HepG2 (cell line): ENCODE results near the gene ZNF658. TPM values are rescaled to one million over a fixed set of nuclear protein-coding genes. Genes with fewer than 3 reads are reported as not detected.

ENCODE experiments used
- DMAP1 ChIP-seq: IDR thresholded peaks from 2 replicates; pipeline ENCODE4 v1.6.1; 2016
- FOSL2 ChIP-seq: sonication (generic); formaldehyde crosslinking; IDR thresholded peaks from 2 replicates; pipeline ENCODE4 v1.4.0; 2020; ENCODE audit warnings: missing genetic modification reagents
- GABPB1 ChIP-seq: IDR thresholded peaks from 2 replicates; pipeline ENCODE4 v1.6.1; 2016; ENCODE audit warnings: mild to moderate bottlenecking, missing genetic modification reagents, moderate library complexity, missing compliant biosample characterization
- GATAD1 ChIP-seq: IDR thresholded peaks from 2 replicates; pipeline ENCODE4 v1.6.1; 2016; ENCODE audit warnings: missing genetic modification reagents, missing compliant biosample characterization
- HCFC1 ChIP-seq: fragments of 150-350 bp; IDR thresholded peaks from 2 replicates; pipeline ENCODE4 v1.6.1; 2014; ENCODE audit warnings: low read depth, low read length
- KDM2A ChIP-seq: sonication (generic); formaldehyde crosslinking; IDR thresholded peaks from 2 replicates; pipeline ENCODE4 v1.4.0; 2020; ENCODE audit warnings: low read depth, missing genetic modification reagents, borderline replicate concordance
- KMT2B ChIP-seq: IDR thresholded peaks from 2 replicates; pipeline ENCODE4 v1.6.1; 2016; ENCODE audit warnings: missing genetic modification reagents, missing compliant biosample characterization
- MYC ChIP-seq: sonication (generic); formaldehyde crosslinking; IDR thresholded peaks from 2 replicates; pipeline ENCODE4 v1.9.0; 2021; ENCODE audit warnings: missing genetic modification reagents, borderline replicate concordance
- POLR2A ChIP-seq, 2 experiments: IDR thresholded peaks; 2 replicates each; pipeline ENCODE4 v1.6.1; 2011; ENCODE audit warnings: low read depth in 2 of 2, low read length in 2 of 2, mild to moderate bottlenecking in 1 of 2, moderate library complexity in 1 of 2; ENCODE audit not compliant: insufficient read depth in 1 of 2
- POLR2AphosphoS5 ChIP-seq: IDR thresholded peaks from 2 replicates; pipeline ENCODE4 v1.6.1; 2012; ENCODE audit warnings: low read depth, low read length
- SALL1 ChIP-seq: sonication (generic); formaldehyde crosslinking; IDR thresholded peaks from 2 replicates; pipeline ENCODE4 v1.8.0; 2022; ENCODE audit warnings: mild to moderate bottlenecking, missing genetic modification reagents
- TAF1 ChIP-seq: sonication (generic); formaldehyde crosslinking; IDR thresholded peaks from 2 replicates; pipeline ENCODE4 v1.4.0; 2020; ENCODE audit warnings: missing genetic modification reagents
- ZFX ChIP-seq: sonication (generic); formaldehyde crosslinking; IDR thresholded peaks from 2 replicates; pipeline ENCODE4 v1.4.0; 2020; ENCODE audit warnings: mild to moderate bottlenecking, low read depth, missing genetic modification reagents, moderate library complexity
- ZFY ChIP-seq: sonication (generic); formaldehyde crosslinking; IDR thresholded peaks from 2 replicates; pipeline ENCODE4 v1.4.0; 2020; ENCODE audit warnings: missing genetic modification reagents
- ZNF143 ChIP-seq: sonication (generic); formaldehyde crosslinking; IDR thresholded peaks from 2 replicates; pipeline ENCODE4 v1.4.0; 2020; ENCODE audit warnings: missing genetic modification reagents
- polyA plus RNA-seq, 8 experiments: library from polyadenylated mRNA; depleted of rRNA in 3 of 8; stranded (reverse) in 7 of 8; unstranded in 1 of 8; fragments of >200 nt; fragmentation: Illumina TruSeq in 4 of 8; extraction: Trizol in 4 of 8; gene quantifications; 2 replicates each; pipeline versions ENCODE4 v1.2.1 to v1.2.3, GENCODE V29; 2011 to 2016; ENCODE audit warnings: low read depth in 4 of 8, missing spikeins in 1 of 8, mixed read lengths in 1 of 8; ENCODE audit not compliant: insufficient read depth in 1 of 8
- total RNA-seq, 5 experiments: library from RNA; depleted of rRNA; stranded (reverse); fragments of >200 nt; fragmentation: Illumina TruSeq; extraction: Trizol; gene quantifications; 2 replicates each; pipeline ENCODE4 v1.2.3, GENCODE V29; 2016; ENCODE audit warnings: low read depth in 1 of 5
- TF ChIP-seq, protein P1 (sequence below): sonication (generic); formaldehyde crosslinking; IDR thresholded peaks from 2 replicates; pipeline ENCODE4 v1.4.0; 2020; ENCODE audit warnings: missing genetic modification reagents, mild to moderate bottlenecking, borderline replicate concordance
- TF ChIP-seq, protein P2 (sequence below): sonication (generic); formaldehyde crosslinking; IDR thresholded peaks from 2 replicates; pipeline ENCODE4 v1.4.0; 2020; ENCODE audit warnings: missing genetic modification reagents
- TF ChIP-seq, protein P3 (sequence below): IDR thresholded peaks from 2 replicates; pipeline ENCODE4 v1.6.1; 2016; ENCODE audit warnings: missing compliant biosample characterization, missing genetic modification reagents, borderline replicate concordance
- TF ChIP-seq, protein P4 (sequence below): sonication (generic); formaldehyde crosslinking; IDR thresholded peaks from 2 replicates; pipeline ENCODE4 v1.5.1; 2020; ENCODE audit warnings: mild to moderate bottlenecking, missing genetic modification reagents, moderate library complexity

The ZNF658 gene
- total and polyA plus RNA-seq, 2 of the 13 experiments (the other 11 are each of a cell fraction or from before 2014, with no cell fraction given), result 0.73 to 3.5 TPM

DNA sequence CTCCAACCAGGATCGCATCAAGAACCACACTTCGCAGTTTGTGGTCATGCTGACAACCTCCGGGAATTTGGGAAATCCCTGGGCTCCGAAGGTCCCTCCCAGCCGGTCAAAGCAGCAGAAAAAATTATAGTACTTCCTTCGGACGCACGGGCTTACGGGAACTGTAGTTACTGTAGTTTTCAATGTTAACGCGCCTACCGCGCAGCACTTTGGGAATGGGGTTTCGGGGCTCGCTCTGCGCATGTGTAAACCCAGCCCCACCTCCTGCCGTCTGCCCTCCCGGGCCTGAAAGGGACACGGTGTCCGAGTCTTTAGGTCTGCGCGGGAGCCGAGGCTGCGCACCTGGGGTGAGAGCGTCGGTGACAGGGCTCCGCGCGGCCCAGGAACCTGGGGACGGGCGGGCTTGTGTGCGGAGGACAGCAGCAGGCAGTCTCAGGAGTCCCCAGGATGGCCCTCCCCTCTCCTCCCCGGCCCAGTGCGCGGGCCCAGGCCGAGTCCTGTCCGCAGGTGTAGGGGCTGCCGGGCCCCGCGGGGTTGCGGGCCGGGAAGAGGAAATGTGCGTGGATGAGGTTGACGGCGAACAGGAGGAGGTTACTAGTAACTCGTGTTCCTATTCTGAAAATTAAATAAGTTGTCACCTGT is at the start of gene ZNF658 (continued):
- TF ChIP-seq, protein P1, sequence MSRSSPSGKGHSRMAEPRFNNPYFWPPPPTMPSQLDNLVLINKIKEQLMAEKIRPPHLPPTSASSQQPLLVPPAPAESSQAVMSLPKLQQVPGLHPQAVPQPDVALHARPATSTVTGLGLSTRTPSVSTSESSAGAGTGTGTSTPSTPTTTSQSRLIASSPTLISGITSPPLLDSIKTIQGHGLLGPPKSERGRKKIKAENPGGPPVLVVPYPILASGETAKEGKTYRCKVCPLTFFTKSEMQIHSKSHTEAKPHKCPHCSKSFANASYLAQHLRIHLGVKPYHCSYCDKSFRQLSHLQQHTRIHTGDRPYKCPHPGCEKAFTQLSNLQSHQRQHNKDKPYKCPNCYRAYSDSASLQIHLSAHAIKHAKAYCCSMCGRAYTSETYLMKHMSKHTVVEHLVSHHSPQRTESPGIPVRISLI, result peak; percentile 62; the same call in 1 of the 2 replicates
- TF ChIP-seq MYC (CRISPR knock-in tag) (peak; percentile 33; the same call in 1 of the 2 replicates), HCFC1 (peak; percentile 27; the same call in 1 of the 2 replicates), KMT2B (CRISPR knock-in tag) (peak; percentile 22; the same call in 1 of the 2 replicates), KDM2A (peak; percentile 26; the same call in 1 of the 2 replicates), ZFX (CRISPR knock-in tag) (peak; percentile 65), SALL1 (CRISPR knock-in tag) (0 out of 2 replicates have a peak, but pooled peaks have one; percentile 24), ZFY (CRISPR knock-in tag) (peak; percentile 77), DMAP1 (CRISPR knock-in tag) (0 out of 2 replicates have a peak, but pooled peaks have one; percentile 22), ZNF143 (CRISPR knock-in tag) (peak; percentile 87), TAF1 (peak; percentile 42; the same call in 1 of the 2 replicates), POLR2AphosphoS5 (0 out of 2 replicates have a peak, but pooled peaks have one; percentile 26), GABPB1 (peak; percentile 75), POLR2A (IDR thresholded peaks at IDR 0.05; ENCODE audit: insufficient read depth in 1 of 2, low read depth in 2 of 2, low read length in 2 of 2) (peak in 1 of 2 experiments; percentile 46; a peak in 1 of 4 replicates), FOSL2 (CRISPR knock-in tag) (0 out of 2 replicates have a peak, but pooled peaks have one; percentile 7), GATAD1 (CRISPR knock-in tag) (0 out of 2 replicates have a peak, but pooled peaks have one; percentile 31)
- TF ChIP-seq, protein P2, sequence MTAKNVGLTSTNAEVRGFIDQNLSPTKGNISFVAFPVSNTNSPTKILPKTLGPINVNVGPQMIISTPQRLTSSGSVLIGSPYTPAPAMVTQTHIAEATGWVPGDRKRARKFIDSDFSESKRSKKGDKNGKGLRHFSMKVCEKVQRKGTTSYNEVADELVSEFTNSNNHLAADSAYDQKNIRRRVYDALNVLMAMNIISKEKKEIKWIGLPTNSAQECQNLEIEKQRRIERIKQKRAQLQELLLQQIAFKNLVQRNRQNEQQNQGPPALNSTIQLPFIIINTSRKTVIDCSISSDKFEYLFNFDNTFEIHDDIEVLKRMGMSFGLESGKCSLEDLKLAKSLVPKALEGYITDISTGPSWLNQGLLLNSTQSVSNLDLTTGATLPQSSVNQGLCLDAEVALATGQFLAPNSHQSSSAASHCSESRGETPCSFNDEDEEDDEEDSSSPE (CRISPR knock-in tag), result peak; percentile 25; the same call in 1 of the 2 replicates
- TF ChIP-seq, protein P3, sequence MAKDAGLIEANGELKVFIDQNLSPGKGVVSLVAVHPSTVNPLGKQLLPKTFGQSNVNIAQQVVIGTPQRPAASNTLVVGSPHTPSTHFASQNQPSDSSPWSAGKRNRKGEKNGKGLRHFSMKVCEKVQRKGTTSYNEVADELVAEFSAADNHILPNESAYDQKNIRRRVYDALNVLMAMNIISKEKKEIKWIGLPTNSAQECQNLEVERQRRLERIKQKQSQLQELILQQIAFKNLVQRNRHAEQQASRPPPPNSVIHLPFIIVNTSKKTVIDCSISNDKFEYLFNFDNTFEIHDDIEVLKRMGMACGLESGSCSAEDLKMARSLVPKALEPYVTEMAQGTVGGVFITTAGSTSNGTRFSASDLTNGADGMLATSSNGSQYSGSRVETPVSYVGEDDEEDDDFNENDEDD (CRISPR knock-in tag), result peak; percentile 42; the same call in 1 of the 2 replicates
- TF ChIP-seq, protein P4, sequence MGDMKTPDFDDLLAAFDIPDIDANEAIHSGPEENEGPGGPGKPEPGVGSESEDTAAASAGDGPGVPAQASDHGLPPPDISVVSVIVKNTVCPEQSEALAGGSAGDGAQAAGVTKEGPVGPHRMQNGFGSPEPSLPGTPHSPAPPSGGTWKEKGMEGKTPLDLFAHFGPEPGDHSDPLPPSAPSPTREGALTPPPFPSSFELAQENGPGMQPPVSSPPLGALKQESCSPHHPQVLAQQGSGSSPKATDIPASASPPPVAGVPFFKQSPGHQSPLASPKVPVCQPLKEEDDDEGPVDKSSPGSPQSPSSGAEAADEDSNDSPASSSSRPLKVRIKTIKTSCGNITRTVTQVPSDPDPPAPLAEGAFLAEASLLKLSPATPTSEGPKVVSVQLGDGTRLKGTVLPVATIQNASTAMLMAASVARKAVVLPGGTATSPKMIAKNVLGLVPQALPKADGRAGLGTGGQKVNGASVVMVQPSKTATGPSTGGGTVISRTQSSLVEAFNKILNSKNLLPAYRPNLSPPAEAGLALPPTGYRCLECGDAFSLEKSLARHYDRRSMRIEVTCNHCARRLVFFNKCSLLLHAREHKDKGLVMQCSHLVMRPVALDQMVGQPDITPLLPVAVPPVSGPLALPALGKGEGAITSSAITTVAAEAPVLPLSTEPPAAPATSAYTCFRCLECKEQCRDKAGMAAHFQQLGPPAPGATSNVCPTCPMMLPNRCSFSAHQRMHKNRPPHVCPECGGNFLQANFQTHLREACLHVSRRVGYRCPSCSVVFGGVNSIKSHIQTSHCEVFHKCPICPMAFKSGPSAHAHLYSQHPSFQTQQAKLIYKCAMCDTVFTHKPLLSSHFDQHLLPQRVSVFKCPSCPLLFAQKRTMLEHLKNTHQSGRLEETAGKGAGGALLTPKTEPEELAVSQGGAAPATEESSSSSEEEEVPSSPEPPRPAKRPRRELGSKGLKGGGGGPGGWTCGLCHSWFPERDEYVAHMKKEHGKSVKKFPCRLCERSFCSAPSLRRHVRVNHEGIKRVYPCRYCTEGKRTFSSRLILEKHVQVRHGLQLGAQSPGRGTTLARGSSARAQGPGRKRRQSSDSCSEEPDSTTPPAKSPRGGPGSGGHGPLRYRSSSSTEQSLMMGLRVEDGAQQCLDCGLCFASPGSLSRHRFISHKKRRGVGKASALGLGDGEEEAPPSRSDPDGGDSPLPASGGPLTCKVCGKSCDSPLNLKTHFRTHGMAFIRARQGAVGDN, result peak; percentile 60
